Activated CD8-positive, alpha-beta T cell treated with anti-CD3 and anti-CD28 coated beads for 36 hours (primary cell): ENCODE data around the gene HSPA14. TPM values are rescaled to one million over a fixed set of nuclear protein-coding genes. Genes with fewer than 3 reads are reported as not detected.
"Not testable (repeated sequence)": the region's sequence is repeated elsewhere in the genome, so short reads cannot be mapped to it uniquely, and the experiment has no call there.

Experiments used
- ATAC-seq: fragments of 200-7000 bp; cut with Tn5 transposase; one replicate; pipeline ENCODE4 v1.10.0; 2021; ENCODE audit warnings: mild to moderate bottlenecking, moderate library complexity
- CTCF ChIA-PET: fragments of 350-600 bp; sonication (Branson Sonifier 250); formaldehyde crosslinking; loops from one replicate; lab custom pipeline; 2021; ENCODE audit warnings: antibody characterized with exemption; lab: Charles Lee
- POLR2A ChIA-PET: fragments of 350-600 bp; sonication (Branson Sonifier 250); formaldehyde crosslinking; loops from one replicate; lab custom pipeline; 2021; ENCODE audit warnings: antibody characterized with exemption; lab: Charles Lee
- DNase-seq: peaks from one replicate; pipeline ENCODE4 v3.0.0-alpha.2; 2020
- H3K27ac Mint-ChIP-seq: one replicate; pipeline ENCODE4 v1.8.0; 2021; ENCODE audit warnings: mild to moderate bottlenecking, mixed read lengths
- H3K27me3 Mint-ChIP-seq: one replicate; pipeline ENCODE4 v1.8.0; 2021; ENCODE audit warnings: mixed read lengths
- H3K36me3 Mint-ChIP-seq: one replicate; pipeline ENCODE4 v1.8.0; 2021; ENCODE audit warnings: low read depth, mixed read lengths
- H3K4me1 Mint-ChIP-seq: one replicate; pipeline ENCODE4 v1.8.0; 2021; ENCODE audit warnings: low read depth, mixed read lengths
- H3K4me3 Mint-ChIP-seq: one replicate; pipeline ENCODE4 v1.8.0; 2021; ENCODE audit warnings: mild to moderate bottlenecking, moderate library complexity, mixed read lengths
- H3K9me3 Mint-ChIP-seq: one replicate; pipeline ENCODE4 v1.8.0; 2021; ENCODE audit warnings: mixed read lengths
- CTCF ChIP-seq: fragments of 200-600 bp; IDR thresholded peaks from one replicate; pipeline ENCODE4 v1.8.0; 2022; ENCODE audit warnings: antibody characterized with exemption, mild to moderate bottlenecking
- intact Hi-C: fragments of 100-400 bp; cut with micrococcal nuclease; formaldehyde crosslinking; loops from one replicate; pipeline ENCODE4 v1.10.0; 2022
- total RNA-seq, 2 experiments: library from RNA; stranded (reverse); gene quantifications; one replicate each; pipeline ENCODE4 v1.2.3, GENCODE V29; 2021

HSPA14 gene
- total RNA-seq, 2 experiments from 2014 or later = 36.1 to 36.7 TPM

GRCh38 chr10:14904316-14904732 lies 66.2 kb downstream of the HSPA14 start:
- Mint-ChIP-seq H3K27me3 (no peaks in the 10 kb centered on the region), H3K9me3 (peaks cover 8% of the 10 kb centered on the region), H3K36me3 (peaks cover 55% of the 10 kb centered on the region), H3K4me1 (peaks cover 5% of the 10 kb centered on the region), H3K4me3 (no peak overlapping the region), H3K27ac (no peak overlapping the region)
- ATAC-seq = peak; percentile 61
- CTCF ChIA-PET = interaction anchor here (0.7 to 4.7 kb wide), 13 partner anchors 11 to 405 kb away, joined by 3 to 36 read pairs (median 4); no protein-coding TSS in a partner anchor
- peak; percentile 43 for DNase-seq
- intact Hi-C loops = no loop called here
- TF ChIP-seq CTCF = peak; percentile 65
- POLR2A ChIA-PET = interaction anchor here (1.3 kb wide), 2 partner anchors 21 to 65 kb away, joined by 3 to 4 read pairs; no protein-coding TSS in a partner anchor

- ChIA-PET CTCF (interaction anchor here (0.7 to 4.7 kb wide), 11 partner anchors 10 to 406 kb away, joined by 3 to 36 read pairs (median 4); no protein-coding TSS in a partner anchor), POLR2A (interaction anchor here (0.7 to 1.3 kb wide), 3 partner anchors 15 to 67 kb away, joined by 3 read pairs; partner anchors contain the start of genes CDNF, HSPA14 and MSANTD7)
- no peak for DNase-seq
- intact Hi-C loops = no loop called here
- H3K4me3 Mint-ChIP-seq = no peak overlapping the region
- H3K4me1 Mint-ChIP-seq = peaks cover 5% of the 10 kb centered on the region
- no peaks in the 10 kb centered on the region for H3K27me3 Mint-ChIP-seq
- H3K9me3 Mint-ChIP-seq = peaks cover 8% of the 10 kb centered on the region
- peaks cover 56% of the 10 kb centered on the region for H3K36me3 Mint-ChIP-seq
- ATAC-seq = no peak
- H3K27ac Mint-ChIP-seq = no peak overlapping the region
- no peak for TF ChIP-seq CTCF
Observed at GRCh38 chr10:14904864-14905263, 66.8 kb downstream of the HSPA14 start.

GRCh38 chr10:14905890-14906289 lies 67.8 kb downstream of the HSPA14 start:
- no peak overlapping the region for H3K4me3 Mint-ChIP-seq
- peaks cover 8% of the 10 kb centered on the region for H3K4me1 Mint-ChIP-seq
- H3K27ac Mint-ChIP-seq = peak overlapping the region; percentile 12
- DNase-seq (no peak), ATAC-seq (no peak)
- intact Hi-C loops = no loop called here
- peaks cover 62% of the 10 kb centered on the region for H3K36me3 Mint-ChIP-seq
- TF ChIP-seq CTCF = no peak
- no peaks in the 10 kb centered on the region for H3K27me3 Mint-ChIP-seq
- POLR2A ChIA-PET = interaction anchor here (0.9 to 1.3 kb wide), 2 partner anchors 16 to 31 kb away, joined by 3 read pairs; no protein-coding TSS in a partner anchor
- CTCF ChIA-PET = interaction anchor here (1.4 to 2.2 kb wide), 6 partner anchors 12 to 65 kb away, joined by 3 to 6 read pairs (median 4); no protein-coding TSS in a partner anchor
- peaks cover 8% of the 10 kb centered on the region for H3K9me3 Mint-ChIP-seq

GRCh38 chr10:14906765-14907164 lies 68.7 kb downstream of the HSPA14 start:
- ATAC-seq (no peak), DNase-seq (no peak)
- Mint-ChIP-seq H3K4me1 (peaks cover 9% of the 10 kb centered on the region), H3K9me3 (peaks cover 8% of the 10 kb centered on the region), H3K4me3 (no peak overlapping the region), H3K27ac (no peak overlapping the region), H3K27me3 (no peaks in the 10 kb centered on the region), H3K36me3 (peaks cover 71% of the 10 kb centered on the region)
- CTCF ChIA-PET = interaction anchor here (0.6 to 1.4 kb wide), 2 partner anchors 47 to 65 kb away, joined by 3 read pairs; no protein-coding TSS in a partner anchor
- TF ChIP-seq CTCF = no peak
- intact Hi-C loops = no loop called here
- POLR2A ChIA-PET = interaction anchor here (0.6 kb wide), 1 partner anchor 71 kb away, joined by 3 read pairs; no protein-coding TSS in a partner anchor

GRCh38 chr10:14907591-14907990 lies 69.5 kb downstream of the HSPA14 start:
- H3K27me3 Mint-ChIP-seq, intact Hi-C loops, H3K9me3 Mint-ChIP-seq, H3K27ac Mint-ChIP-seq, H3K4me1 Mint-ChIP-seq, H3K4me3 Mint-ChIP-seq, ATAC-seq, DNase-seq: not testable (repeated sequence)
- ChIA-PET CTCF (interaction anchor here (0.6 kb wide), 1 partner anchor 46 kb away, joined by 3 read pairs; no protein-coding TSS in a partner anchor), POLR2A (interaction anchor here (0.6 kb wide), 1 partner anchor 72 kb away, joined by 3 read pairs; no protein-coding TSS in a partner anchor)
- H3K36me3 Mint-ChIP-seq = peaks cover 75% of the 10 kb centered on the region
